Neural cell (in vitro differentiated cells): ENCODE results near the gene GSK3B.

Source experiments
- CTCF ChIP-seq: fragments of 450-650 bp; IDR thresholded peaks from 2 replicates; pipeline ENCODE4 v1.5.1; 2014; ENCODE audit warnings: antibody characterized with exemption, mild to moderate bottlenecking, moderate library complexity; ENCODE audit not compliant: poor library complexity, severe bottlenecking
- EP300 ChIP-seq: fragments of 450-650 bp; conservative IDR thresholded peaks from 2 replicates; pipeline ENCODE4 v1.6.1; 2014; ENCODE audit warnings: antibody characterized with exemption, mild to moderate bottlenecking, moderate library complexity; ENCODE audit not compliant: poor library complexity, severe bottlenecking
- EZH2 ChIP-seq: fragments of 200-600, 300-800 bp; shearing (Covaris generic), sonication (generic); IDR thresholded peaks from 2 replicates; pipeline ENCODE4 v1.6.1; 2014; ENCODE audit warnings: antibody characterized with exemption, low read length, borderline replicate concordance, mild to moderate bottlenecking; ENCODE audit not compliant: insufficient read depth, poor library complexity, severe bottlenecking
- MXI1 ChIP-seq: fragments of 450-650 bp; conservative IDR thresholded peaks from 2 replicates; pipeline ENCODE4 v1.6.1; 2014; ENCODE audit warnings: antibody characterized with exemption, mild to moderate bottlenecking; ENCODE audit not compliant: poor library complexity, severe bottlenecking
- POLR2AphosphoS5 ChIP-seq: IDR thresholded peaks from 2 replicates; pipeline ENCODE4 v1.6.1; 2012
- RAD21 ChIP-seq: fragments of 450-650 bp; conservative IDR thresholded peaks from 2 replicates; pipeline ENCODE4 v1.6.1; 2014; ENCODE audit warnings: antibody characterized with exemption, mild to moderate bottlenecking, moderate library complexity
- REST ChIP-seq: IDR thresholded peaks from 2 replicates; pipeline ENCODE4 v1.6.1; 2012; ENCODE audit warnings: borderline replicate concordance
- SMC3 ChIP-seq: fragments of 450-650 bp; conservative IDR thresholded peaks from 2 replicates; pipeline ENCODE4 v1.6.1; 2014; ENCODE audit warnings: antibody characterized with exemption, mild to moderate bottlenecking, moderate library complexity; ENCODE audit not compliant: poor library complexity
- TAF1 ChIP-seq: IDR thresholded peaks from 2 replicates; pipeline ENCODE4 v1.6.1; 2012; ENCODE audit warnings: low read depth

GRCh38 chr3:120090422-120090821, 3.8 kb downstream of the GSK3B start:
- TF ChIP-seq CTCF (no peak), SMC3 (no peak), POLR2AphosphoS5 (no peak), MXI1 (no peak), EP300 (no peak), EZH2 (no peak), REST (no peak), RAD21 (no peak), TAF1 (no peak)
